Rectal smooth muscle tissue (tissue), 1 donor: ENCODE data around the gene FIBP.

Experiments used
- H3K27ac ChIP-seq: one replicate; pipeline ENCODE4 v1.7.0; 2013; ENCODE audit warnings: low read depth, low read length, inconsistent platforms
- H3K27me3 ChIP-seq: one replicate; pipeline ENCODE4 v1.7.0; 2013; ENCODE audit warnings: low read length; ENCODE audit not compliant: control insufficient read depth, insufficient read depth
- H3K36me3 ChIP-seq: one replicate; pipeline ENCODE4 v1.7.0; 2013; ENCODE audit warnings: low read length; ENCODE audit not compliant: control insufficient read depth, insufficient read depth
- H3K4me1 ChIP-seq: one replicate; pipeline ENCODE4 v1.7.0; 2013; ENCODE audit warnings: low read length; ENCODE audit not compliant: control insufficient read depth, insufficient read depth
- H3K4me3 ChIP-seq: one replicate; pipeline ENCODE4 v1.7.0; 2013; ENCODE audit warnings: low read length
- H3K9ac ChIP-seq: one replicate; pipeline ENCODE4 v1.7.0; 2013; ENCODE audit warnings: low read length

Gene FIBP

DNA sequence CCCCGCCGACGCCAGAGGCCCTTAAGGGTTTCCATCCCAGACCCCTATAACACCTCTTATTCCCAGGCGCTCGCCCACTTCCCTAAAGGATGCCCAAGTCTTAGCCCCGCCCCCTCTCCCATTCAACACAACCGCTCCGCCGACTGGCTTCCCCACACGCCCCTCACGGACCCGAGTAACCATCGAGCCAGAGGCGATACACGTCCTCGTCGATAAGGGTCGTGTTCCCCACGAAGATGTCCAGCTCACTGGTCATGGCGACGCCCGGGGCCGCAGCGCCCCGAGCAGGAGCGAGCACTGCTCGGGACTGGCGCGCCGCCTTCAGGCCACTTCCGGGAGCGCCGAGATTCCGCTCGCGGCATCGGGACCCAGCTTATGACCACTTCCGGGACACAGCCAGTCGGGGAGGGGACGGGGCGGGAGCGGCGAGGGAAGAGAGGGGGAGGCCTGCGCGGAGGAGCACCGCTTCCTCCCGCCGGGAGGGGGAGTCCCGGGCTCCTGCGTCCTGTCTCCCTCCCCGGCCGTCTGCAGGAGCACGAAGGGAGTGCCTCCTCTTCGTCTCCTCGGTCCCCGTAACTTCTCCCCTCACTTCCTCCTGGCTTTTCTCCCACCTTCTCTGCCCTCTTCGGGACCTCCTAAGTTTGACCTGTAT lies at the start of gene FIBP:
FIBP (minus strand) TSS at position 309 of the 652 bp plus-strand sequence; CDS start at position 256, 53 bp downstream.
- Histone ChIP-seq H3K27ac (peak within 1 kb of the TSS; percentile 94), H3K9ac (peak within 1 kb of the TSS; percentile 82), H3K4me1 (peaks cover 31% of the 10 kb centered on the region), H3K27me3 (no peaks in the 10 kb centered on the region), H3K36me3 (peaks cover 15% of the 10 kb centered on the region), H3K4me3 (peak within 1 kb of the TSS; percentile 94)

DNA sequence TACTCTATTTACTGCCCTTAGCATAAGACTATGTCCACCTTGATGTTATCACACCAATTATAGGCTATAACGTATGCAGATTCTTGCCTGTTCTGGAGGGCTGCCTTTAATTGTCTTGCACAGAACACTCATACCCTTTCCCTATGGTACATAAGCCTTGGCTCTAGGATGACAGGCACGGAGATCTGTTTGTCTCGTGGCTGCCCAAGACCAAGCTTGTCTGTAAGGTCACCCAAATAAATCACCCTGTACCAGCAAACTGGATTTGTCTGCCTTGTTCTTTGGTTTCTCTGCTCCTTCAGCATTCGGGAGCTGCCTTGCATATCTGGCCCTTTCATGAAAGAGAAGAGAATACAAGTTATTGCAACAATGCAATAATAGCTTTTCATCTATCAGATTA lies 49.5 kb upstream of the FIBP start:
- Histone ChIP-seq H3K36me3 (no peaks in the 10 kb centered on the region), H3K27ac (no peak overlapping the region), H3K4me3 (no peak overlapping the region), H3K9ac (no peak overlapping the region), H3K4me1 (no peaks in the 10 kb centered on the region), H3K27me3 (no peaks in the 10 kb centered on the region)

DNA sequence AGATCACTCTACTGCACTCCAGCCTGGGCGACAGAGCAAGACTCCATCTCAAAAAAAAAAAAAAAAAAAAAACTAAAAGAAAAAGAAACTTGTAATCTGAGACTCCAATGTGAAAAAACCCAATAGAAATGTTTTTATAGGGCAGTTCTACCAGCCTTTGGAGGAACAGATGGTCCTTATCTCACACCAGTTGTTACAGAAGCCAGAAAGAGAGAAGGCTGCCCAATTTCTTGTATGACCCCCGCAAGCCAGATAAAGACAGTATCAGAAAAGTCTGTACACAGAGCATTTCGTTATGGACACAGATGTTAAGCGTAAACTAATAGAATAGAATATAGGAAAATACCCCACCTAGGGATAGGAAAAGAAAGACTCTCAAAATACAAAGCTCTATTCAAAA lies 45.7 kb upstream of the FIBP start:
- Histone ChIP-seq H3K9ac (no peak overlapping the region), H3K27ac (no peak overlapping the region), H3K4me1 (no peaks in the 10 kb centered on the region), H3K4me3 (no peak overlapping the region), H3K27me3 (no peaks in the 10 kb centered on the region), H3K36me3 (no peaks in the 10 kb centered on the region)

DNA sequence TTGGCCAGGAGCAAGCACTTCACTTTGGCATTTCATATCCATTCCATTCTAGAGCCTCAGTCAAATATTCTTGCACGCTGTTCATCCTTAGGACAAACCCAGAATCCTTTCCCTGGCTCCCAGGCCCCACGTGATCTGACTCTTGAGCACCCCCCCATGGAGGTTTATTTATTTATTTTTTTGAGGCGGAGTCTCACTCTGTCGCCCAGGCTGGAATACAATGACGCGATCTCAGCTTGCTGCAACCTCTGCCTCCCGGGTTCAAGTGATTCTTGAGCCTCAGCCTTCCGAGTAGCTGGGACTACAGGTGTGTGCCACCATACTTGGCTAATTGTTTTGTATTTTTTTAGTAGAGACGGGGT lies 44.3 kb upstream of the FIBP start:
- no peaks in the 10 kb centered on the region for H3K36me3 ChIP-seq
- no peaks in the 10 kb centered on the region for H3K4me1 ChIP-seq
- no peak overlapping the region for H3K4me3 ChIP-seq
- H3K9ac ChIP-seq: no peak overlapping the region
- H3K27ac ChIP-seq: no peak overlapping the region
- H3K27me3 ChIP-seq: no peaks in the 10 kb centered on the region

DNA sequence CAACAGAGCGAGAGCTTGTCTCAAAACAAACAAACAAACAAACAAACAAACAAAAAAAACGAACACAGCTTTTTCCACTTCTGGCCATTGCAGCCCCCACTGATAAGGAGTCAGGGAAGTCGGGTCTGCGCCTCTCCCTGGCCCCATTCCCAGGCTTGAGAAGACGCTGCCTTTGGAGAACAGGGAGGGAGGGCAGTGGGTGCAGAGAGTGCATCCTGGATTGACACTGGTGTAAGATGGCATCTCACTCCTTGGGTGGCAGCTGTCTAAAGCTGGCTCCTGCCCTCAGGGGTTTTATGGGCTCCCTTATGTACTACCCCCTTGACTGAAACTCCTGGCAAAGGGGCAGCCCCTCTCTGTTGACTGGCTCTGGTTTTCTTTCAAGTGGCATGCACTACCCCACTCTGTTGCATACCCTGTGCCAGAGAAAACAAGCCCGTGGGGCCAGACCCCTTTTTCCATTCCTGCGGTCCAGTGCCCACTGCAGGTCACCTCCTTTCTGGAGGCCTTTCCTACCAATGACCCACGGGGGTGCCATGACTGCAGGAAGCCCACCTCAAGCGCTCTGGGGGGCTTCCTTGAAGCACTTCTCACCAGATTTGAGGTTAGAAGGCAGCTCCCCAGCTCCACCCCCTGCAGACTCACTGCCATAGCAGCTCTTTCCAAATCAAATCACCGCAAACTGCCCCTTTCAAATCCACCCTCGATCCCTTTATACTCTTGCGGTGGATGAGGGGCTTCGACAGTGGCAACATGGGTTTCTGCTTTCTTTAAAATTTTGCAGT lies 43.7 kb upstream of the FIBP start:
- no peak overlapping the region for H3K27ac ChIP-seq
- H3K9ac ChIP-seq: no peak overlapping the region
- H3K4me3 ChIP-seq: no peak overlapping the region
- H3K27me3 ChIP-seq: no peaks in the 10 kb centered on the region
- no peaks in the 10 kb centered on the region for H3K36me3 ChIP-seq
- no peaks in the 10 kb centered on the region for H3K4me1 ChIP-seq

DNA sequence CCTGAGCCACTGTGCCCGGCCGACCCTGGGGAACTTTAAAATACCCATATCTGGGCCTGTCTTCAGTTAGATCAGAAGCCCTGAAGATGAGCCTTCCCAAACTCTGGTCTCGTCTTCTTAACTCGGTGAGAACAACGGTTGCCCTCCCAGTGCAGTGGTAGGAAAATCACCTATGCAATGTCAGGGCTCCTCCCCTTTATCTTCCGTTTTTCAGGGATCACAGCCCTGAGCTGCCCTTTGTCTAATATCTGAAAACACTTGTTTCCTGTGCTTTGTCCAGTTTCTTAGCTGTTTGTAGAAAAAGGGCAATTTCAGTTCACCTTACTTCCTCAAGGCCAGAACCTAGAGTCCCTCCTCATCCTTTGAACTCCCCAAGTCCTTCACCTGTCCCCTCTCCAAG lies 40.4 kb upstream of the FIBP start:
- Histone ChIP-seq H3K4me1 (no peaks in the 10 kb centered on the region), H3K4me3 (no peak overlapping the region), H3K9ac (no peak overlapping the region), H3K27me3 (no peaks in the 10 kb centered on the region), H3K36me3 (peaks cover 2% of the 10 kb centered on the region), H3K27ac (no peak overlapping the region)

DNA sequence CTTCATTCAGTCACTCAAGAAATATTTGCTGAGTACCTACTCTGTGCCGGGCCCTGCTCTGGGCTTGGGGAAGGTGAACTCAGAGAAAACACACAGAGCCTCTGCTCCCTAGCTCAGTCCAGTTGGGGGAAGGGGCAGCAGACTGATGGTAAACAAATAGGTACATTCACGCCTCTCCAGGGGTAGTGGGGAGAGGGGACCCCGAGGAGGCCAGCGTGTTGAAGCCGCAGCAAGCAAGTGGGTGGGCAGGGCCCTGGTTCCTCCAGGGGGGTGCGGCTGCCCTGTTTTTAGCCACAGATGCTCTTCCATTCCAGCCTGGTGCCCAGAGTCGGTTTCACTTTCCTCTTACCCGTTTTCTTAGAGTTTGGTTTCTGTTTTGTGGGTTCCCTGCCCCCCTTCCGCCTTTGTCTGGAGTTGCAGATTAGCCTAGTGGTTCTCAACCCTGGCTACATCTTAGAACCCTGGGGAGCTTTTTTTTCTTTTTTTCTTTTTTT lies 39.7 kb upstream of the FIBP start:
- Histone ChIP-seq H3K36me3 (peaks cover 2% of the 10 kb centered on the region), H3K9ac (no peak overlapping the region), H3K4me3 (peak overlapping the region; percentile 20), H3K27me3 (no peaks in the 10 kb centered on the region), H3K27ac (no peak overlapping the region), H3K4me1 (no peaks in the 10 kb centered on the region)

DNA sequence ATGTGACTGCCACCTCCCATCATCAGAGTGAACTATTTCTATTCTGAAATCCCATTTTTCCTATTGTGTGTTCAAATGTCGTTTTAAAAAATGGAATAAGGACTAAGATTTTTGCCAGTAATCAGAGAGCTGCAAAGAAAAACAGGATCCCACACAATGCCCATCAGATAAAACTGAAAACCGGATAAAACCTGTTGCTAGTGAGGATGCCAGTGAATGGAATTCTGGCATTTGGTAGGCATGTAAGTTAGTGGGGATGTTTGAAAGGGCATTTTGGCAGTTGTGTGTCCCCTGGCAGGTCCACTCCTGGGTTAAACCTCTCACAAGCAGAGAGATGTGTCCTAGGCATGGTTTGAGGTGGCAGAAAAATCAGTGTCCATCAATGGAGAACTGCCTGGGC lies 37.1 kb upstream of the FIBP start:
- no peak overlapping the region for H3K9ac ChIP-seq
- no peak overlapping the region for H3K27ac ChIP-seq
- H3K4me1 ChIP-seq: peaks cover 3% of the 10 kb centered on the region
- H3K4me3 ChIP-seq: no peak overlapping the region
- peaks cover 12% of the 10 kb centered on the region for H3K36me3 ChIP-seq
- H3K27me3 ChIP-seq: no peaks in the 10 kb centered on the region

DNA sequence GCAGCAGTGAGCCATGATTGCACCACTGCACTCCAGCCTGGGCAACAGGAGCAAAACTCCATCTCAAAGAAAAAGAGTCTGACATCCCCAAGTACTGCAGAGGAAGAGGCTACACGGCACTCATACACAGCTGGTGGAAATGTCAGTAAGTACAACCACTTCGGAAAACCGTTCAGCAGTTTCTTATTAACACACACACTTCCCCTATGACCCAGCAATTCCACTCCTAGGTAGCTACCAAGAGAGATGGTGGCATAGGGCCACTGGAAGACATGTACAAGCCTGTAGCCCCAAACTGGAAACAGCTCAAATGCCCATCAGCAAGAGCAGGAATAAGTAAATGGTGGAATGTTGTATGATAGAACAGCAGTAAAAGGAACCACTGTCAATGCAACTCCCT lies 34.3 kb upstream of the FIBP start:
- H3K4me3 ChIP-seq: no peak overlapping the region
- H3K4me1 ChIP-seq: peaks cover 11% of the 10 kb centered on the region
- no peak overlapping the region for H3K9ac ChIP-seq
- H3K36me3 ChIP-seq: peaks cover 12% of the 10 kb centered on the region
- H3K27me3 ChIP-seq: no peaks in the 10 kb centered on the region
- H3K27ac ChIP-seq: no peak overlapping the region

DNA sequence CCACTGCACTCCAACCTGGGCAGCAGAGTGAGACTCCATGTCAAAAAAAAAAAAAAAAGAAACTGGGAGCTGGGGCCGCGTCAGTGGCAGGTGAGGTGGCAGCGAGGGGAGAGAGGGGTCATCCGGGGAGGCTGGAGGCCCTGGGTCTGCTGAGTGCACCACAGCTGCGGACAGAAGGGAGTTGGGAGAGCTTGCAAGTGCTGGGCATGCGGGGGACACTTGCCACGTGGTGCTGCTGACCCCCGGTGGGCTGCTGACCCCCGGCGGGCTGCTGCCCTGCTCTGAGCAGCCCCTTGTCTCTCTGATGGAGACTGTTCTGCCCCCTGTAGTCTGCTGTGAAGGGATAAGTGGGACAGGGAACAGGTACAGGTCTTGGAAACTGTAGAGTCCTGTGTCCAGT lies 33.6 kb upstream of the FIBP start:
- peaks cover 12% of the 10 kb centered on the region for H3K36me3 ChIP-seq
- no peaks in the 10 kb centered on the region for H3K27me3 ChIP-seq
- no peak overlapping the region for H3K9ac ChIP-seq
- no peak overlapping the region for H3K27ac ChIP-seq
- H3K4me1 ChIP-seq: peaks cover 18% of the 10 kb centered on the region
- H3K4me3 ChIP-seq: no peak overlapping the region

DNA sequence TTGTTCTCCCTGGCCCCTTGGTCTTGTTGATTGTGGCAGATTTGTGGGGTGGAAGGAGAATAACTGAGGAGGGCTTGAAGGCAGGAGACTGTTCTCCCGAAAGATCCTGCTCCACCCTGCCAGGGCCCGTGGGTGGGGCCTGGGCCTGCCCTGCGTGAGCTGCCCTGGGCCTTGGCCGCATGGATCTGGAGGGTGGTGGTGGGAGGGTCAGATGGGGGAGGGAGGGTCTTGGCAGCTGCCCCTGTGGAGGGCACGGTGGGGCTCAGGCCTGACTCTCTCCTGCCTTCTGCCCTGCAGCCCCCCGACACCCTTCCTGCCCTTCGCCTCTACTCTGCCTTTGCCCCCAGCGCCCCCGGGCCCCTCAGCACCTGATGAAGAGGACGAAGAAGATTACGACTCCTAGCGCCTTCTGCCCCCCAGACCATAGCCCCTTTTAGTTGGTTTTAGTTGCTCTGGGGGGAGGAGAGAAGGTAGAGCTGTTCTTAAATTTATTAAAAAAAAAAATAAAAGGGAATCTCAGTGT lies 32.8 kb upstream of the FIBP start:
- H3K4me3 ChIP-seq: no peak overlapping the region
- H3K27me3 ChIP-seq: no peaks in the 10 kb centered on the region
- peaks cover 22% of the 10 kb centered on the region for H3K4me1 ChIP-seq
- no peak overlapping the region for H3K27ac ChIP-seq
- no peak overlapping the region for H3K9ac ChIP-seq
- peaks cover 12% of the 10 kb centered on the region for H3K36me3 ChIP-seq

DNA sequence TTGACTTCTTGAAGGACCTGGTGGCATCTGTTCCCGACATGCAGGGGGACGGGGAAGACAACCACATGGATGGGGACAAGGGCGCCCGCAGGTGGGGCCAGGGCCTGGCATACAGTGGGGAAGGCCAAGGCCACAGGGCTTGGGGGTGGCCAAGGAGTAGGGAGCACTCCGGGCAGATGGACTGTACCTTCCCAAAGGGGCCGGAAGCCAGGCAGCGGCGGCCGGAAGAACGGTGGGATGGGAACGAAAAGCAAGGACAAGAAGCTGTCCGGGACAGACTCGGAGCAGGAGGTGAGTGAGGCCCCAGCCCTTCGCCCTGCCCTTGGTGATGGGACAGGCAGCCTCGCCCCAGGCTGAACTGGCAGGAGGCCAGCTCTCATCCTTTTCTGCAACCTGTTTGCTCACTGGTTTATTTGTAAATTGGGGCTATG lies 32.1 kb upstream of the FIBP start:
- Histone ChIP-seq H3K9ac (peak overlapping the region; percentile 67), H3K27me3 (no peaks in the 10 kb centered on the region), H3K27ac (no peak overlapping the region), H3K36me3 (peaks cover 12% of the 10 kb centered on the region), H3K4me3 (peak overlapping the region; percentile 84), H3K4me1 (peaks cover 27% of the 10 kb centered on the region)
